Head of caudate nucleus (tissue), 42 donors: ENCODE data around the gene SBF1.
A peak's percentile ranks its signal among the peaks of the same experiment; 100 is the strongest.

ENCODE experiments used
- DNase-seq, 42 donors: peaks; one replicate each; pipeline versions ENCODE4 v3.0.0 to v3.0.0-alpha.2; 2020 to 2021; ENCODE audit warnings: mixed read lengths in 7 of 42
- intact Hi-C: fragments of 100-400 bp; cut with DNase I; formaldehyde crosslinking; loops from one replicate; pipeline ENCODE4 v1.15.0; 2022

SBF1 gene

GRCh38 chr22:50507421-50507990 lies 32.7 kb upstream of the SBF1 start, which contains the start of gene LMF2:
TSS of gene LMF2 (minus strand) at chr22:50507702. CDS start at chr22:50507675, 27 bp downstream.
- intact Hi-C loops = loop anchor here (2.0 to 10.0 kb wide), 2 partner anchors 33 to 263 kb away; partner anchors contain the start of genes SBF1 and TUBGCP6
- peak; percentile 74 to 97 (median 92) for DNase-seq

DNA sequence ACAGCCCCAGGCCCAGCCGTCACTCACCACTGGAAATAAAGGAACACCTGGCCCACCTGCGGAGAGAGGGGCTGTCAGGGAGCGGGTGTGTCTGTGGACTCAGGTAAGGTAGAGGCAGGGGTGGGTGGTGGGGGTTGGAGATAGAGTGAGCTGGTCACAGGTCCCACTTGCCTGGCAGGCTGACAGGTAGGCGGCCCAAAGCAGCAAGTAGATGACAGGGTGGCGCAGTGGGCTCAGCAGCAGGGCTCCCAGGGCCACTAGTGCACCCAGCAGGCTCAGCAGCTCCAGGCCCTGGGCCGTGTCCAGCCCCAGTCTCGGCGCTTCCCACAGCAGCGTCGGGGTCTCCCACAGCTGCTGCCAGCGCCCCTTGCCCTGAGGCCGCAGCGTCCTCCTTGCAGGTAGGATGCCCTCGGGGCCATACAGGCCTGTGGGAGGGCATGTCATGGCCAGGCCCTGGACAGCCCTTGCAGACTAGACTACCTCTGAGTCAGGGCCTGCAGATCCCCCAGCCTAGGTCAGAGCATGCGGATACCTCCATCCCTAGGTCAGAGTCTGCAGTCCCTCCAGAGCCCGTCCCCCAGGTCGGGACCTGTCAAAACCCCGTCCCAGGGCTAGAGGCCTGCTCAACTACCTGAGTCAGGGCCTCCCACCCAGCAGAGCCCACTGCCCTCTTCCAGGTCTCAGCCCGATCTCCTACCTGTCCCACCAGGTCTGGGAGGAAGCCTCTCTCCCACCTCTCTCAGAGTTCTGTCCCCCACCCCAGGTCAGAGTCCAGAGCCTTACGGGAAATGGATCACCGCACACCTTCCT lies 32.0 kb upstream of the SBF1 start:
- intact Hi-C loops = loop anchor here (2.0 to 10.0 kb wide), 2 partner anchors 32 to 262 kb away; partner anchors contain the start of genes SBF1 and TUBGCP6
- DNase-seq = peak in 4 of 42 donors; percentile 11 to 45 (median 26)

GRCh38 chr22:50505776-50506610 lies 31.2 kb upstream of the SBF1 start:
- peak in 18 of 42 donors; percentile 18 to 70 (median 46) for DNase-seq

DNA sequence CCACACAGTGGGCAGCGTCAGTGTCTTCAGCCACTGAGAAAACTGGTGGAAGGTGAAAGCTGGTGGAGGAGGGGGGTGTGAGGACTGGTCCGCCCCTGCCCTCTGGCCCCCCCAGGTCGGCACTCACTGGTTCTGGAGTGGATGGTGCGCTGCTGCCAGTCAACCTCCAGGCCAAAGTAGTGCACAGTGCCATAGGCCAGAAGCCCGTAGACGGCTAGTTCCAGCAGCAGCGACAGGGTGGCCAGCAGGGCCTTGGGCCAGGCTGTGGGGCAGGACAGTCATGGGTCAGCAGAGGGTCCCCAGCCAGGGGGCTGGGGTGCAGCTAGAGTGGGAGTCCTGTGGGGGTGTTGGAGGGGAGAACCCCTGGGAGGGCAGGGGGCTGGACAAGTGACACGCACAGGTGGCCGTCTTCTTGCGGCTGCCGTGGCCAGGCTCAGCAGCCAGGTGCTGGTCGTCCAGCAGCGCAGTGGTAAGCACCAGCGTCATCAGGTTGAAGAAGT lies 30.5 kb upstream of the SBF1 start:
- no peak for DNase-seq
- intact Hi-C loops = loop anchor here (10.0 kb wide), 1 partner anchor 261 kb away; the partner anchor contains the start of gene TUBGCP6

More at GRCh38 chr22:50505776-50506610, 31.2 kb upstream of the SBF1 start:
- intact Hi-C loops = loop anchor here (2.0 to 10.0 kb wide), 2 partner anchors 31 to 261 kb away; partner anchors contain the start of genes SBF1 and TUBGCP6

DNA sequence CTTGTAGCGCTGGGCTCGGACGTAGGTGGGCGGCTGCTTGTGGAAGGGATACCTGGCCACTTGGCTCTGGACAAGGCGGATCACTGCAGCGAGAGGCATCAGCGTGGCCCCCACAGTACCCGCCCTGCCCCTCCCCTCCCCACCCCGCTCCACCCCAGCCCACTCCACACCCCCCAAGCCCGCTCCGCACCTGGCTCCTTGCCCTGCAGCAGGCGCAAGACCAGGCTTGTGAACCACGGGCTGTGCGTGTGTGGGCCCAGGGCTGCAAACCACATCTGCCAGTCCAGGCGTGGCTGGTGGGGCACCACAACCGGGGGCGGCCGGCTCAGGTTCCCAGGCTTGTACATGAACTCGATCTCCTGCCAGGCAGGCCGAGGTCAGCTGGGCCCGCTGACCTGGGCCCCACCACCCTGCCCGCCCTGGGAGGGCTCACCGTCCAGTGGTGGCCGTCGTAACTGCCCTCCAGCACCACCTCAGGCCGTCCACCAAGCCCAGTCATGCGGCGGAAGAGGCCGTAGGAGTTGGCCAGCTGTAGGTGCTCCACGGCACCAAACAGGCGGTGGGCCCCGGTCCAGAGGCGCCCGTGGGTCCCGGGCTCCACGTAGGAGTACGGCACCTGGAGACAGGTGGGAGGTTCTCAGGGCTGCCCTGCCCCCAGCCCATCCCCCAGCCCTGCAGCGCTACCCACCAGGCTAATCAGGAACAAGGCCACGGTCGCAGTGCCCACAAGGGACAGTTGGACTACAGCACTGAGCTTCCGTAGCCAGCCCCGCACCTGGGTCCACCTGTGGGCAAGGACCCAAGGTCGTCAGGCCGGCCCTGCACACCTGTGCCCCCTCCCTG lies 29.8 kb upstream of the SBF1 start:
- DNase-seq = no peak
- intact Hi-C loops = loop anchor here (10.0 kb wide), 1 partner anchor 260 kb away; the partner anchor contains the start of gene TUBGCP6

GRCh38 chr22:50503475-50504145 lies 28.8 kb upstream of the SBF1 start:
- DNase-seq = no peak
- intact Hi-C loops = loop anchor here (10.0 kb wide), 1 partner anchor 259 kb away; the partner anchor contains the start of gene TUBGCP6

DNA sequence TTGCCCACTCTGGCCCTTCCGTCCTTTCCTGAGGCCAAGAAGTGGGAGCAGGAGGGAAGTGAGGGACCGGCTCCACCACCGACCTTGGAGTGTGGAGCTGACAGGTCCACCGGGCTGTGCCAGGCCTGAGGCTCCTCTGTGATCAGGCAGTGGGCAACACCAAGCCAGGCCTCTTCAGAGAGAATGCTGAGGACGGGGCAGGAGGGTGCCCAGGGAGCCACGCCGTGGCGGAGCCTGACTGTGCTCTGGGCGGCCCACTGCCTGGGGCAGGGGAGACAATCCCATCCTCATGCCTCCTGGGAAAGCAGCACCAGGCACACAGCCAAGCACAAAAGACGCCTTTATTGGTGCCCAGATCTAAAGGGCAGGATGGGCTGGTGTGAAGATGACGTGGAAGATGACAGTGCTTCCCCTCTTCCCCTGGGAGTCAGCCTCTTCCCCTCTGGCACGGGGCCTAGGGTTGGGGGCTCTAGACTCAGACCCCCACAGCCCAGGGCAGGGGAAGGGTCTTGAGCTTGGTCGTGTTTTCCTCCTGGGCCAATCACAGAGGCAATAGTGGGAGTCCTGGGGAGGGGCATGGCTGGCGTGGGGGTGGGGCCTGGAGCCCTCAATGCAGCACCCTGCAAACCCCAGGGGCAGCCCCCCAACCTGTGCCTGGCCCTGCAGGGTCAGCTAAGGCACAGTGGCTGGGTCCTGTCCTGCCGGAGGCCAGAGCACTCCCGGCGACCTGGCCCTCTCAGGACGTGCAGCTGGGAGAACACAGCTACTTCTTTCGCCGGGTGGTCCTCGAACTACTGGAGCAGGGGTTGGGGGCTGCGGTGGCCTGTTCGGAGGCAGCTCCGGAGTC lies 28.0 kb upstream of the SBF1 start:
- intact Hi-C loops = loop anchor here (10.0 kb wide), 1 partner anchor 258 kb away; the partner anchor contains the start of gene TUBGCP6
- DNase-seq = no peak

DNA sequence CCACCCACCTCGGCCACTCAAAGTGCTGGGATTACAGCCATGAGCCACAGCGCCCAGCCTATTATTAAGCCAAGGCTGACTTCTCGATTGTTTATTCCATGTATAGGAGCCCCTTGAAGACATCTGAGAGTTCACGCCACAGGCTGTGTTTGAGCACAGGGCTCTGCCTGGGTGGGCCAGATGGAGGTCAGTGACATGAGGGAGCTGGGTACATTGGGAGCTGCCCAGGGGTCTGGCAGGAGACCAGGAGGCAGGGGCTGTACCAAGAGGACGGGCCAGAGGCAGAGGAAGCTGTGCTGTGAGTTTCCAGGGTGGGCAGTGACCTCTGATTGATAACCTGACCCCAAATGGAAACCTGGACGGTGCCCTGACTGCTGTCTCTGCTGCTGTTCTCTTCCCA lies 27.3 kb upstream of the SBF1 start:
- no peak for DNase-seq
- intact Hi-C loops = loop anchor here (10.0 kb wide), 1 partner anchor 257 kb away; the partner anchor contains the start of gene TUBGCP6

DNA sequence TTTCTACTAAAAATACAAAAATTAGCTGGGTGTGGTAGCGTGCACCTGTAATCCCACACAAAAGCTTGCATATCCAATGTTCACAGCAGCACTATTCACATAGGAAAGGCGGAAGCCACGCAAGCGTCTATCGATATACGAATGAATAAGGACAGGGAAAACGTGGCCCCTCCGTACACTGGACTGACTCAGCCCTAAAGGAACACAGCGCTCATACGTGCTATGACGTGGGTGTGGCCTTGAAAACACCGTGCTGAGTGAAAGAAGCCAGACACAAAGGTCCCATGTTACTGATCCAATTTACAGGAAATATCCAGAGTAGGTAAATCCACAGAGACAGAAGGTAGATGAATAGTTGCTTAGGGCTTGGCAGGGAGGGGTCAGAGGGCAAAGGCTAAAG lies 25.6 kb upstream of the SBF1 start:
- intact Hi-C loops = loop anchor here (10.0 kb wide), 1 partner anchor 256 kb away; the partner anchor contains the start of gene TUBGCP6
- DNase-seq = no peak

- DNase-seq = peak; percentile 46 to 88 (median 72)
- intact Hi-C loops = no loop called here
Observed at GRCh38 chr22:50498322-50498890, 23.6 kb upstream of the SBF1 start.

- DNase-seq = no peak
- intact Hi-C loops = no loop called here
Observed at GRCh38 chr22:50497093-50497492, 22.3 kb upstream of the SBF1 start.

- DNase-seq = no peak
- intact Hi-C loops = no loop called here
Observed at GRCh38 chr22:50490531-50491308, 15.9 kb upstream of the SBF1 start.

- intact Hi-C loops = no loop called here
- DNase-seq = no peak
Observed at GRCh38 chr22:50489363-50490243, 14.8 kb upstream of the SBF1 start.

DNA sequence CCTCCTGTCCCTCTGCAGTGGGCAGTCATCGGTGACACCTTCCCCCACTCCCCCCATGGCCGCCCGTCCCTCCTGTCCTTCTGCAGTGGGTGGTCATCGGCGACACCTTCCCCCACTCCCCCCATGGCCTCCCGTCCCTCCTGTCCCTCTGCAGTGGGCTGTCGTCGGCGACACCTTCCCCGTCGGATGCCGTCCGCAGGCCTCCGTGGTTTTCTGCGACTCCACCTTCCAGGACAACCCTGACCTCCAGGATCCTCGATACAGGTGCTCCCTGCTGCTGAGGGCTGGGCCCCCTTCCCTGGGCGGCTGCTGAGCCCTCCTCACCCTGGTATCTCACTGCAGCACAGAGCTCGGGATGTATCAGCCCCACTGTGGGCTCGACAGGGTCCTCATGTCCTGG lies 14.1 kb upstream of the SBF1 start:
- no peak for DNase-seq
- intact Hi-C loops = no loop called here
